KMS-11 (cell line): Measurements from ENCODE around the gene HTRA3.

Source experiments
- H2AFZ ChIP-seq: fragments of 200-600 bp; sonication (generic); 2 replicates; pipeline ENCODE4 v1.6.1; 2016; ENCODE audit warnings: antibody characterized with exemption, mixed run types, low read depth
- H3K27ac ChIP-seq: fragments of 200-600 bp; sonication (generic); 2 replicates; pipeline ENCODE4 v1.6.1; 2016; ENCODE audit warnings: mild to moderate bottlenecking, mixed run types
- H3K27me3 ChIP-seq: fragments of 200-600 bp; sonication (generic); 2 replicates; pipeline ENCODE4 v1.6.1; 2017; ENCODE audit warnings: mild to moderate bottlenecking, low read depth, mixed run types, moderate library complexity; ENCODE audit not compliant: insufficient read depth
- H3K36me3 ChIP-seq: fragments of 200-600 bp; sonication (generic); 2 replicates; pipeline ENCODE4 v1.6.1; 2017; ENCODE audit warnings: mild to moderate bottlenecking, mixed run types; ENCODE audit not compliant: insufficient read depth
- H3K4me1 ChIP-seq: fragments of 200-600 bp; sonication (generic); 2 replicates; pipeline ENCODE4 v1.6.1; 2016; ENCODE audit warnings: mild to moderate bottlenecking, low read depth, mixed run types; ENCODE audit not compliant: poor library complexity, severe bottlenecking
- H3K4me2 ChIP-seq: fragments of 200-600 bp; sonication (generic); 2 replicates; pipeline ENCODE4 v1.7.0; 2016; ENCODE audit warnings: mild to moderate bottlenecking, mixed run types
- H3K4me3 ChIP-seq: fragments of 200-600 bp; sonication (generic); IDR thresholded peaks from 2 replicates; pipeline ENCODE4 v1.6.1; 2017; ENCODE audit warnings: low read depth, low read length, mixed read lengths; ENCODE audit not compliant: insufficient read depth
- H3K79me2 ChIP-seq: fragments of 200-600 bp; sonication (generic); 2 replicates; pipeline ENCODE4 v1.6.1; 2016; ENCODE audit warnings: low read depth, mixed run types; ENCODE audit not compliant: insufficient read depth
- H3K9ac ChIP-seq: fragments of 200-600 bp; sonication (generic); 2 replicates; pipeline ENCODE4 v1.6.1; 2016; ENCODE audit warnings: mild to moderate bottlenecking, mixed run types
- H4K20me1 ChIP-seq: fragments of 200-600 bp; sonication (generic); 2 replicates; pipeline ENCODE4 v1.6.1; 2016; ENCODE audit warnings: mild to moderate bottlenecking, mixed run types; ENCODE audit not compliant: insufficient read depth
- TF ChIP-seq, protein P1 (sequence below): fragments of 200-600 bp; sonication (generic); conservative IDR thresholded peaks from 2 replicates; pipeline ENCODE4 v1.6.1; 2017; ENCODE audit warnings: low read depth, mild to moderate bottlenecking, antibody characterized with exemption, low read length, moderate library complexity, mixed read lengths

Gene HTRA3

DNA sequence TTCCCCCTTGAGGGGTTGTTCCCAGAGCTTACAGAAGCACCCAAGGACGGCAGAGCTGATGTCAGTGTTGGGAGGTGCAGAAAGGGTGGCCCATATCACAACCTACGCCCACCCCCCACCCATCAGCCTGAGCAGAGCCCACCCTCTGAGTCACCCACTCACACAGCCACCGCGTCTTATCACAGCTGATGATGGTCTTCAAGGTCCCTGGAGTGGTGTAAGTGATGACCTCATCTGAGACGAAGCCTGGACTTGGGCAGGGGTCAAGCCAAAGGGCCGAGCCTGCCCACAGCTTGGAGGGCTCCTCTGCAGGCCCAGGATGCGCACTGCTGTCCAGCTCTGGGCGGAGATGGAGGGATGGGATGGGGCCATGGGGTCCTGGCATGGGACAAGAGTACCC lies 3.0 kb upstream of the HTRA3 start:
- Histone ChIP-seq H3K9ac (no peak overlapping the region), H3K27me3 (no peaks in the 10 kb centered on the region), H3K79me2 (no peaks in the 10 kb centered on the region), H2AFZ (no peak overlapping the region), H4K20me1 (no peaks in the 10 kb centered on the region), H3K27ac (no peak overlapping the region), H3K4me1 (no peaks in the 10 kb centered on the region), H3K4me3 (no peak overlapping the region), H3K4me2 (no peak overlapping the region), H3K36me3 (no peaks in the 10 kb centered on the region)
- TF ChIP-seq, protein P1, sequence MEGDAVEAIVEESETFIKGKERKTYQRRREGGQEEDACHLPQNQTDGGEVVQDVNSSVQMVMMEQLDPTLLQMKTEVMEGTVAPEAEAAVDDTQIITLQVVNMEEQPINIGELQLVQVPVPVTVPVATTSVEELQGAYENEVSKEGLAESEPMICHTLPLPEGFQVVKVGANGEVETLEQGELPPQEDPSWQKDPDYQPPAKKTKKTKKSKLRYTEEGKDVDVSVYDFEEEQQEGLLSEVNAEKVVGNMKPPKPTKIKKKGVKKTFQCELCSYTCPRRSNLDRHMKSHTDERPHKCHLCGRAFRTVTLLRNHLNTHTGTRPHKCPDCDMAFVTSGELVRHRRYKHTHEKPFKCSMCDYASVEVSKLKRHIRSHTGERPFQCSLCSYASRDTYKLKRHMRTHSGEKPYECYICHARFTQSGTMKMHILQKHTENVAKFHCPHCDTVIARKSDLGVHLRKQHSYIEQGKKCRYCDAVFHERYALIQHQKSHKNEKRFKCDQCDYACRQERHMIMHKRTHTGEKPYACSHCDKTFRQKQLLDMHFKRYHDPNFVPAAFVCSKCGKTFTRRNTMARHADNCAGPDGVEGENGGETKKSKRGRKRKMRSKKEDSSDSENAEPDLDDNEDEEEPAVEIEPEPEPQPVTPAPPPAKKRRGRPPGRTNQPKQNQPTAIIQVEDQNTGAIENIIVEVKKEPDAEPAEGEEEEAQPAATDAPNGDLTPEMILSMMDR, result no peak

DNA sequence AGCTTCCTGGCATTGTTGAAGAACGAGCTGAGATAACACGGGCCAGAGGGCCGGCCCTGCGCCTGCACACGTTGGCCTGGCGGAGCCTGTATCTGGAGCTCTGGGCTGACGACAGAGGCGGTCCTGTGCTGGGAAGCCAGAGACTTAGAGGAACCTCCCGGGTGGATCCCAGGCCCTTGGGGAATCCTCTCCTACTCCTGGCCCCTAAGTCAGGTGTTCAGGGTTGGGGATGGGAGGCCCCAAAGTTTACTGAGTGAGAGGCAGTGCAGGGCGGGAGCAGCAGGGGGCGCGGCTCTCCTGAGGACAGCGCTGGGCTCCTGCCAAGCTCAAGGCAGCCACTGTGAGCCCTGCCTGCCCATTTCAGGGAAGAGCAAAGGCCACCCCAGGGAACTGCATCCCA lies 2.5 kb upstream of the HTRA3 start:
- no peak overlapping the region for H3K4me2 ChIP-seq

DNA sequence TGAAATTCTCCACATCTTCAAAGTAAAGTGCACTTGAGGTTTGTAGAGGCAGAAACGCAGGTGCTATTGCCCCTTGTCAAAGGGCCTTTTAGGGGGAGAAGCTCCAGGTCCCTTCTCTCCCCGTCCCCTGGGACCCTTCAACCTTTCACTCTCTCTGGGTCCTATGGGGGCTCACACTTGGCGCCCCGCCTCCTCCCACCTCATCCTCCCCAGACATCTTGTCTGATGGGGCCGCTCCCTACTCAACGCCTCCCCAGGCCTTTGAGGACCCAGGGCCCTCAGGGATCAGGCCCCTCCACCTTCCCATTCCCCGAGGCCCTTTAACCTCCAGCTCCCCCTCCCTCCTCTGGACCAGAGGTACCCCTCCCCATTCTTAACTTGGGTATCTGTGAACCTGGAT lies 1.3 kb upstream of the HTRA3 start:
- Histone ChIP-seq H2AFZ (no peak overlapping the region), H3K27ac (no peak overlapping the region), H3K4me2 (no peak overlapping the region), H3K4me3 (no peak overlapping the region), H4K20me1 (no peaks in the 10 kb centered on the region), H3K79me2 (no peaks in the 10 kb centered on the region), H3K27me3 (no peaks in the 10 kb centered on the region), H3K4me1 (no peaks in the 10 kb centered on the region), H3K9ac (no peak overlapping the region), H3K36me3 (no peaks in the 10 kb centered on the region)
- TF ChIP-seq, protein P1, result no peak

More for the DNA sequence above, 2.5 kb upstream of the HTRA3 start:
- no peak overlapping the region for H3K4me3 ChIP-seq
- no peaks in the 10 kb centered on the region for H3K27me3 ChIP-seq
- TF ChIP-seq, protein P1, result no peak
- no peak overlapping the region for H3K9ac ChIP-seq
- no peak overlapping the region for H2AFZ ChIP-seq
- no peaks in the 10 kb centered on the region for H3K79me2 ChIP-seq
- no peaks in the 10 kb centered on the region for H3K36me3 ChIP-seq
- no peak overlapping the region for H3K27ac ChIP-seq
- H4K20me1 ChIP-seq, result no peaks in the 10 kb centered on the region
- no peaks in the 10 kb centered on the region for H3K4me1 ChIP-seq

DNA sequence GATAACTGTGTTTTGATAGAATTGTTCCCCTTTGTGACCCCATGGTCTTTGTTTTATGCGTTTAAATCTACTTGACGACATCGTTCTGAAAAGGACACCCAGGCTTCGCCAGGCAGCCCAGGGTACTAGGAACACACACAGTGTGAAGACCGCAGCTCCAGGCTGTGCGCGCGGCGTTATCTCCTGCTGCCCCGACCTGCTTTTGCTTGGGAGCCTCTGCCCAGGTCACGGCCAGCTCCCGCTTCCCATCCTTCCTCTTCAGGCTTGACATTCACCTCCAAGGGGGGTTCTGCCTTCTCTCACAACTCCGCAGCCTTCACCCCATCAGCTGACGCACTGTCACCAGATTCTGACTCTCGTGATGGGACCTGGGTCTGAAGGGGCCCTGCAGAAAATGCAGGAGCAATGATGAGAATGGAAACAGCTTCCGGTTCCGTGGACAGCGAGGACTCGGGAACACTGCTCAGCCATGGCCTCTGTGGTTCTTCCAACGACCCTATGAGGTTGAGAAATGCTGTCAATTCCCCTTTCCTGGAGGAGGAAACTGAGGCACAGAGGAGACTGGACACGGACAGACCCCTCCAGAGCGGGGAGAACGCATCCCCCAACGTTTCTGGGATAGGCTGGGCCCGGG lies 536 bp upstream of the HTRA3 start:
- no peaks in the 10 kb centered on the region for H3K4me1 ChIP-seq
- TF ChIP-seq, protein P1, result no peak
- H3K4me3 ChIP-seq, result no peak overlapping the region
- H3K79me2 ChIP-seq, result no peaks in the 10 kb centered on the region
- H3K4me2 ChIP-seq, result no peak overlapping the region
- no peak overlapping the region for H3K27ac ChIP-seq
- H3K9ac ChIP-seq, result no peak overlapping the region
- H2AFZ ChIP-seq, result no peak overlapping the region
- H4K20me1 ChIP-seq, result no peaks in the 10 kb centered on the region
- no peaks in the 10 kb centered on the region for H3K27me3 ChIP-seq
- H3K36me3 ChIP-seq, result no peaks in the 10 kb centered on the region
